Measurements from ENCODE around the gene NOB1.

DNA sequence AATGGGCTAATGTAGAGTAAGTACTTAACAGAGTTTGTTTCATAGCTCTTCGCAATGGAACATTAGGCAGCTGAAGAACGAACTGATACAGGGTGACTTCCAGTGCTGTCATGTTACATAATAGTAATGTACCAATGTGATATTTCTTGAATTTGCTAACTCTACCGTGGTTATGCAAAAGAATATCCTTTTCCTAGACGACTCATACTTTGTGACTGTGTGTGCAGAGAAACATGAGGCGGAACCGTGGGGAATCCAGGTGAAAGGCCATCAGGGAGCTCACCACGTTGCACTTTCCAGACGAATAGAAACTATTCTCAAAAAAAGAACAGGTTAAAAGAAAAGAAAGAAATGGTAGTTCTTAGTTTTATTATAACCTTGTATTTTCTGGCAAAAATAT lies 13.2 kb downstream of the NOB1 start:
- TF ChIP-seq, protein P1, sequence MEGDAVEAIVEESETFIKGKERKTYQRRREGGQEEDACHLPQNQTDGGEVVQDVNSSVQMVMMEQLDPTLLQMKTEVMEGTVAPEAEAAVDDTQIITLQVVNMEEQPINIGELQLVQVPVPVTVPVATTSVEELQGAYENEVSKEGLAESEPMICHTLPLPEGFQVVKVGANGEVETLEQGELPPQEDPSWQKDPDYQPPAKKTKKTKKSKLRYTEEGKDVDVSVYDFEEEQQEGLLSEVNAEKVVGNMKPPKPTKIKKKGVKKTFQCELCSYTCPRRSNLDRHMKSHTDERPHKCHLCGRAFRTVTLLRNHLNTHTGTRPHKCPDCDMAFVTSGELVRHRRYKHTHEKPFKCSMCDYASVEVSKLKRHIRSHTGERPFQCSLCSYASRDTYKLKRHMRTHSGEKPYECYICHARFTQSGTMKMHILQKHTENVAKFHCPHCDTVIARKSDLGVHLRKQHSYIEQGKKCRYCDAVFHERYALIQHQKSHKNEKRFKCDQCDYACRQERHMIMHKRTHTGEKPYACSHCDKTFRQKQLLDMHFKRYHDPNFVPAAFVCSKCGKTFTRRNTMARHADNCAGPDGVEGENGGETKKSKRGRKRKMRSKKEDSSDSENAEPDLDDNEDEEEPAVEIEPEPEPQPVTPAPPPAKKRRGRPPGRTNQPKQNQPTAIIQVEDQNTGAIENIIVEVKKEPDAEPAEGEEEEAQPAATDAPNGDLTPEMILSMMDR (IDR thresholded peaks at IDR 0.05 in 8 of 11, conservative IDR thresholded peaks at IDR 0.05 in 3 of 11), result no peak
- TF ChIP-seq POLR2AphosphoS5 (IDR thresholded peaks at IDR 0.05) (no peak), POLR2A (IDR thresholded peaks at IDR 0.05) (no peak)
